GM12878 (cell line): ENCODE measurements around the gene CALM3. TPM values are rescaled to one million over a fixed set of nuclear protein-coding genes. Genes with fewer than 3 reads are reported as not detected.

Experiments
- ATAC-seq: fragments of 200-7000 bp; cut with Tn5 transposase; 3 replicates; pipeline ENCODE4 v1.9.1; 2020; ENCODE audit warnings: mild to moderate bottlenecking, moderate library complexity
- BruUV-seq: library from RNA; stranded (reverse); fragments of 400-500 nt; replicated peaks from 2 replicates; lab custom pipeline; 2021; lab: Mats Ljungman, UMichigan
- CTCF ChIA-PET: fragments of 300-600 bp; sonication (Branson Sonifier 250); formaldehyde crosslinking; extraction: SDS; loops from one replicate; lab custom pipeline; 2021; ENCODE audit warnings: inconsistent platforms; lab: Yijun Ruan, JAX
- POLR2A ChIA-PET: fragments of 350-600 bp; formaldehyde crosslinking; extraction: SDS; loops from one replicate; lab custom pipeline; 2021; ENCODE audit warnings: inconsistent platforms; lab: Charles Lee
- RAD21 ChIA-PET: fragments of 300-600 bp; sonication (Branson Sonifier 250); formaldehyde crosslinking; loops from one replicate; lab custom pipeline; 2023; ENCODE audit warnings: antibody characterized with exemption; ENCODE audit not compliant: unreplicated experiment; lab: Charles Lee
- SMC1A ChIA-PET: fragments of 300-600 bp; sonication (Branson Sonifier 250); formaldehyde crosslinking; loops from one replicate; lab custom pipeline; 2023; ENCODE audit not compliant: unreplicated experiment, uncharacterized antibody; lab: Charles Lee
- DNase-seq: peaks from one replicate; pipeline ENCODE4 v3.0.0-alpha.2; 2011; ENCODE audit warnings: low read depth, low spot score
- FAIRE-seq: peaks from 3 replicates; lab custom pipeline; 2011; peaks lifted over from hg19 to GRCh38; lab: Jason Lieb, UNC
- H2AFZ ChIP-seq: 2 replicates; pipeline ENCODE4 v1.6.0; 2011; ENCODE audit warnings: low read depth, low read length, control low read depth; ENCODE audit not compliant: control insufficient read depth
- H3K27ac ChIP-seq: 2 replicates; pipeline ENCODE4 v1.5.1; 2011; ENCODE audit warnings: control low read depth; ENCODE audit not compliant: control insufficient read depth, insufficient read depth
- H3K27me3 ChIP-seq, 2 experiments: replicated peaks in 1 of 2; 2 replicates each; pipeline versions ENCODE4 v1.6.0 to v1.6.1; 2011; ENCODE audit warnings: low read length in 1 of 2; ENCODE audit not compliant: control insufficient read depth in 2 of 2, insufficient read depth in 2 of 2
- H3K36me3 ChIP-seq, 2 experiments: 2 replicates each; pipeline ENCODE4 v1.5.1; 2011; ENCODE audit warnings: low read length in 1 of 2; ENCODE audit not compliant: control insufficient read depth in 2 of 2, insufficient read depth in 2 of 2
- H3K4me1 ChIP-seq: 2 replicates; pipeline ENCODE4 v1.6.1; 2011; ENCODE audit warnings: mild to moderate bottlenecking, low read length, moderate library complexity, mixed read lengths; ENCODE audit not compliant: control insufficient read depth, insufficient read depth
- H3K4me2 ChIP-seq: 2 replicates; pipeline ENCODE4 v1.6.0; 2011; ENCODE audit warnings: control low read depth; ENCODE audit not compliant: control insufficient read depth, insufficient read depth
- H3K4me3 ChIP-seq: fragments of 200-600 bp; sonication (generic); 2 replicates; pipeline ENCODE4 v1.5.1; 2016
- H3K79me2 ChIP-seq: 2 replicates; pipeline ENCODE4 v1.6.0; 2011; ENCODE audit warnings: low read length; ENCODE audit not compliant: control insufficient read depth, insufficient read depth
- H3K9ac ChIP-seq: 2 replicates; pipeline ENCODE4 v1.8.0; 2011; ENCODE audit warnings: low read length, control low read depth, mixed read lengths; ENCODE audit not compliant: control insufficient read depth, insufficient read depth
- H3K9me3 ChIP-seq: replicated peaks from 3 replicates; pipeline ENCODE4 v1.5.1; 2011; ENCODE audit warnings: mild to moderate bottlenecking, low read length; ENCODE audit not compliant: control insufficient read depth, insufficient read depth
- H4K20me1 ChIP-seq: 2 replicates; pipeline ENCODE4 v1.6.0; 2011; ENCODE audit not compliant: control insufficient read depth, insufficient read depth
- ASH2L ChIP-seq: fragments of 300-600, 200-600 bp; sonication (generic); IDR thresholded peaks from 2 replicates; pipeline ENCODE4 v1.6.1; 2017; ENCODE audit warnings: low read depth, mild to moderate bottlenecking, borderline replicate concordance
- CREM ChIP-seq: IDR thresholded peaks from 2 replicates; pipeline ENCODE4 v1.6.1; 2014; ENCODE audit warnings: antibody characterized with exemption, low read depth
- EGR1 ChIP-seq, 2 experiments: IDR thresholded peaks; 1 replicate in 1 of 2; 2 replicates in 1 of 2; pipeline ENCODE4 v1.6.1; 2011 to 2012; ENCODE audit warnings: low read depth in 2 of 2, low read length in 2 of 2, borderline replicate concordance in 1 of 2, mild to moderate bottlenecking in 1 of 2, moderate library complexity in 1 of 2
- EP300 ChIP-seq, 2 experiments: fragments of 150-350 bp in 1 of 2; IDR thresholded peaks; 2 replicates each; pipeline ENCODE4 v1.6.1; 2011 to 2012; ENCODE audit warnings: low read depth in 2 of 2, low read length in 2 of 2, borderline replicate concordance in 1 of 2, improper control_type of control experiment in 1 of 2, inconsistent platforms in 1 of 2; ENCODE audit not compliant: control insufficient read depth in 1 of 2
- IRF4 ChIP-seq: IDR thresholded peaks from 2 replicates; pipeline ENCODE4 v1.6.1; 2011; ENCODE audit warnings: low read depth, low read length
- MTA2 ChIP-seq: fragments of 450-650 bp; IDR thresholded peaks from 2 replicates; pipeline ENCODE4 v1.6.1; 2016; ENCODE audit warnings: low read depth, mild to moderate bottlenecking, moderate library complexity
- MTA3 ChIP-seq: IDR thresholded peaks from 2 replicates; pipeline ENCODE4 v1.6.1; 2012; ENCODE audit warnings: low read length, inconsistent platforms, borderline replicate concordance
- PML ChIP-seq: IDR thresholded peaks from 2 replicates; pipeline ENCODE4 v1.6.1; 2012; ENCODE audit warnings: low read length, inconsistent platforms
- SMARCA5 ChIP-seq: fragments of 450-650 bp; IDR thresholded peaks from 2 replicates; pipeline ENCODE4 v1.6.1; 2017; ENCODE audit warnings: mild to moderate bottlenecking
- SREBF2 ChIP-seq: IDR thresholded peaks from 2 replicates; pipeline ENCODE4 v1.6.1; 2012; ENCODE audit warnings: mild to moderate bottlenecking, low read length
- TCF7 ChIP-seq: IDR thresholded peaks from 2 replicates; pipeline ENCODE4 v1.6.1; 2014; ENCODE audit warnings: antibody characterized with exemption, borderline replicate concordance
- WGBS: methylation state at CpG from one replicate; pipeline ENCODE4 v1.1.6; 2016; ENCODE audit warnings: low lambda C conversion rate; ENCODE audit not compliant: insufficient replicate concordance, insufficient coverage; ENCODE audit errors: missing lambda C conversion rate; 5-methylcytosine and 5-hydroxymethylcytosine counted together
- in situ Hi-C: fragments of 300-500 bp; cut with MboI; formaldehyde crosslinking; loops from 9 replicates; pipeline ENCODE4 v1.14.3; 2018; ENCODE audit warnings: mixed read lengths
- intact Hi-C: fragments of 100-400 bp; cut with micrococcal nuclease; formaldehyde crosslinking; loops from one replicate; pipeline ENCODE4 v1.14.2; 2022; ENCODE audit not compliant: unreplicated experiment
- polyA plus RNA-seq, 11 experiments: library from polyadenylated mRNA; depleted of rRNA in 4 of 11; unstranded in 6 of 11; stranded (reverse) in 5 of 11; fragments of >200 nt; fragmentation: Nextera tagmentation in 4 of 11; fragmentation: Illumina TruSeq in 1 of 11; extraction: Ambion mirVana in 4 of 11; extraction: Trizol in 1 of 11; gene quantifications; 1 replicate in 1 of 11; 2 replicates in 10 of 11; pipeline versions ENCODE4 v1.2.1 to v1.2.3, GENCODE V29; 2011 to 2016; ENCODE audit warnings: inconsistent platforms in 2 of 11, missing spikeins in 2 of 11, low read depth in 1 of 11
- total RNA-seq, 4 experiments: library from RNA; depleted of rRNA in 3 of 4; stranded (reverse); fragments of >200 nt in 3 of 4; fragmentation: Illumina TruSeq in 1 of 4; extraction: Trizol in 1 of 4; gene quantifications; 2 replicates each; pipeline versions ENCODE4 v1.2.1 to v1.2.3, GENCODE V29; 2013 to 2021
- TF ChIP-seq, protein P1 (sequence below): fragments of 150-350 bp; IDR thresholded peaks from 2 replicates; pipeline ENCODE4 v1.6.1; 2014; ENCODE audit warnings: mild to moderate bottlenecking, low read depth, low read length
- TF ChIP-seq, protein P2 (sequence below): fragments of 450-650 bp; IDR thresholded peaks from 2 replicates; pipeline ENCODE4 v1.6.1; 2017; ENCODE audit warnings: low read depth, mild to moderate bottlenecking, moderate library complexity

Gene CALM3
- total and polyA plus RNA-seq, 10 of the 15 experiments (the other 5 are each of a cell fraction or from before 2014, with no cell fraction given): 164 to 849 (median 347) TPM

DNA sequence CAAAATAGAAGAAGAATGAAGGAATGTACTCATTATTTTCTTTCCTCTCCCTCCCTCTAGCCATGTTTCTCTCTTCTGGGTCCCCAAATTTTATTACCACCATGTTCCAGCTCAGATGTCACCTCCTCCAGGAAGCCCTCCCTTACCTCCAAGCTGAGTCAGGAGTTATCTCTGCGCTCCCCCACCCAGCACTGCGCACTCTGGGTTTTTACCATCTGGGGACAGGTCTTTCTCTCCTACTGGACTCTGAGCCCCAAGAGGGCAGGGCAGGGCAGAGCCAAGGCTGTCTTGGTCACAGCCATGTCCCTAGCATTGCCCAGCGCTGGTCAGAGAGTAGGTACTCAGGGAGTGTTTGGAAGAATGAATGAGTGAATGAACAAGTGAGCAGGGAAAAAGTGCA is 32.0 kb downstream of the CALM3 start:
- POLR2A ChIA-PET: interaction anchor here (0.5 to 0.6 kb wide), 3 partner anchors 33 to 747 kb away, joined by 3 to 4 read pairs (median 3); partner anchors contain the start of gene IRF2BP1
- H3K27me3 ChIP-seq: peaks cover 0 to 3% of the 10 kb centered on the region in 2 experiments; a peak in 1 of 4 replicates
- intact Hi-C loops (no loop called here), in situ Hi-C loops (no loop called here)
- ATAC-seq: no peak
- no peaks in the 10 kb centered on the region; the same call in 2 of the 3 replicates for H3K9me3 ChIP-seq
- CTCF ChIA-PET: interaction anchor here (1.0 to 12.1 kb wide), 5 partner anchors 8 to 104 kb away, joined by 3 to 150 read pairs (median 6); partner anchors contain the start of genes DACT3 and PTGIR
- H3K4me2 ChIP-seq: no peak overlapping the region
- no peaks in the 10 kb centered on the region for H3K79me2 ChIP-seq
- TF ChIP-seq SREBF2: no peak
- TF ChIP-seq MTA3: no peak
- H4K20me1 ChIP-seq: no peaks in the 10 kb centered on the region
- no peak for DNase-seq
- H3K4me3 ChIP-seq: no peak overlapping the region
- no peaks in the 10 kb centered on the region for H3K36me3 ChIP-seq
- BruUV-seq: no TSS peak
- RAD21 ChIA-PET: interaction anchor here (1.1 to 1.8 kb wide), 3 partner anchors 16 to 28 kb away, joined by 3 to 9 read pairs (median 4); partner anchors contain the start of gene DACT3
- FAIRE-seq: no peak
- SMC1A ChIA-PET: interaction anchor here (0.6 to 2.5 kb wide), 5 partner anchors 9 to 32 kb away, joined by 3 to 7 read pairs (median 4); partner anchors contain the start of gene PTGIR
- H3K9ac ChIP-seq: no peak overlapping the region
- WGBS: 64% methylated on average over 3 of the region's 3 CpGs
- no peak overlapping the region for H3K27ac ChIP-seq
- H2AFZ ChIP-seq: no peak overlapping the region
- peaks cover 14% of the 10 kb centered on the region for H3K4me1 ChIP-seq

DNA sequence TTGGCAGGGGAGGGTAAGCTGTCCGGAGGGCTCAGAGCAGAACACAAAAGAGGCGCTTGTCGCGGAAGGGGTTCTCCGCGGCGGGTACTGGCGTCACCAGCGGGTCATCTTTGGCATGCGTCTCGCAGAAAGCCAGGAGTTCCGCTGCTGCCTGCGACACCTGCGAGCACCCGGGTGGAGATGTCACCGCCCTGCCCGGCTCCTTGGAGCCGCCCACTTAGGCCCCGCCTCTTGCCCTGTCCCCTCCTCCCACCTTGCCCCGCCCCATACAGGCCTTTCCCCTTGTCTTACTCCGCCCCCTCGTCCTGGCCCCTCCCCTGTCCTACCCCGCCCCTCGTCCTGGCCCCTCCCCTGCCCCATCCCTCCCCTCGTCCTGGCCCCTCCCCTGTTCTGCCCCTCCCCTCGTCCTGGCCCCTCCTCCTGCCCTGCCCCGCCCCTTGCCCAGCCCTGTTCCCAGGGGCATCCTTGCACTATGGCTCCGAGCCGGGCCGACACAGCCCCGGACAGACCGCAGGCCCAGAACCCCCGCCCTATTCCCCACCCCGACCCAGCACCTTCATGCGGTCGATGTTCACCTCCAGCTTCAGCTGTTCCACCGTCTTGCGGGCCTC is 33.0 kb downstream of the CALM3 start:
- 4% methylated on average over 30 of the region's 38 CpGs for WGBS
- FAIRE-seq (peak; percentile 59), DNase-seq (no peak), ATAC-seq (peak; percentile 80)
- peak overlapping the region; percentile 88 for H3K4me2 ChIP-seq
- no peak overlapping the region for H3K9ac ChIP-seq
- intact Hi-C loops (no loop called here), in situ Hi-C loops (no loop called here)
- H3K4me1 ChIP-seq: peaks cover 20% of the 10 kb centered on the region
- H3K36me3 ChIP-seq: no peaks in the 10 kb centered on the region
- ChIA-PET SMC1A (interaction anchor here (0.6 to 1.4 kb wide), 3 partner anchors 10 to 31 kb away, joined by 3 to 7 read pairs (median 4); partner anchors contain the start of gene PTGIR), POLR2A (interaction anchor here (0.7 kb wide), 1 partner anchor 10 kb away, joined by 4 read pairs; no protein-coding TSS in a partner anchor), CTCF (interaction anchor here (1.2 to 12.1 kb wide), 5 partner anchors 9 to 28 kb away, joined by 4 to 150 read pairs (median 6); partner anchors contain the start of genes DACT3 and PTGIR), RAD21 (interaction anchor here (0.9 to 1.8 kb wide), 4 partner anchors 17 to 27 kb away, joined by 3 to 9 read pairs (median 4); partner anchors contain the start of gene DACT3)
- H3K9me3 ChIP-seq: no peaks in the 10 kb centered on the region; the same call in 2 of the 3 replicates
- H4K20me1 ChIP-seq: no peaks in the 10 kb centered on the region
- no peaks in the 10 kb centered on the region for H3K79me2 ChIP-seq
- H3K4me3 ChIP-seq: peak overlapping the region; percentile 63; the same call in 1 of the 2 replicates
- BruUV-seq: no TSS peak
- no peak overlapping the region for H3K27ac ChIP-seq
- peaks cover 0 to 3% of the 10 kb centered on the region in 2 experiments; a peak in 1 of 4 replicates for H3K27me3 ChIP-seq
- H2AFZ ChIP-seq: peak overlapping the region; percentile 75
- TF ChIP-seq EP300 (IDR thresholded peaks at IDR 0.05; ENCODE audit: borderline replicate concordance in 1 of 2, control insufficient read depth in 1 of 2, low read depth in 2 of 2, low read length in 2 of 2): no peak
- no peak for TF ChIP-seq MTA2
- no peak for TF ChIP-seq IRF4
- TF ChIP-seq CREM: no peak
- TF ChIP-seq SMARCA5: no peak
- TF ChIP-seq, protein P1, sequence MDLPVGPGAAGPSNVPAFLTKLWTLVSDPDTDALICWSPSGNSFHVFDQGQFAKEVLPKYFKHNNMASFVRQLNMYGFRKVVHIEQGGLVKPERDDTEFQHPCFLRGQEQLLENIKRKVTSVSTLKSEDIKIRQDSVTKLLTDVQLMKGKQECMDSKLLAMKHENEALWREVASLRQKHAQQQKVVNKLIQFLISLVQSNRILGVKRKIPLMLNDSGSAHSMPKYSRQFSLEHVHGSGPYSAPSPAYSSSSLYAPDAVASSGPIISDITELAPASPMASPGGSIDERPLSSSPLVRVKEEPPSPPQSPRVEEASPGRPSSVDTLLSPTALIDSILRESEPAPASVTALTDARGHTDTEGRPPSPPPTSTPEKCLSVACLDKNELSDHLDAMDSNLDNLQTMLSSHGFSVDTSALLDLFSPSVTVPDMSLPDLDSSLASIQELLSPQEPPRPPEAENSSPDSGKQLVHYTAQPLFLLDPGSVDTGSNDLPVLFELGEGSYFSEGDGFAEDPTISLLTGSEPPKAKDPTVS: no peak
- TF ChIP-seq EGR1 (IDR thresholded peaks at IDR 0.05; ENCODE audit: borderline replicate concordance in 1 of 2, low read depth in 2 of 2, low read length in 2 of 2): no peak
- TF ChIP-seq, protein P2, sequence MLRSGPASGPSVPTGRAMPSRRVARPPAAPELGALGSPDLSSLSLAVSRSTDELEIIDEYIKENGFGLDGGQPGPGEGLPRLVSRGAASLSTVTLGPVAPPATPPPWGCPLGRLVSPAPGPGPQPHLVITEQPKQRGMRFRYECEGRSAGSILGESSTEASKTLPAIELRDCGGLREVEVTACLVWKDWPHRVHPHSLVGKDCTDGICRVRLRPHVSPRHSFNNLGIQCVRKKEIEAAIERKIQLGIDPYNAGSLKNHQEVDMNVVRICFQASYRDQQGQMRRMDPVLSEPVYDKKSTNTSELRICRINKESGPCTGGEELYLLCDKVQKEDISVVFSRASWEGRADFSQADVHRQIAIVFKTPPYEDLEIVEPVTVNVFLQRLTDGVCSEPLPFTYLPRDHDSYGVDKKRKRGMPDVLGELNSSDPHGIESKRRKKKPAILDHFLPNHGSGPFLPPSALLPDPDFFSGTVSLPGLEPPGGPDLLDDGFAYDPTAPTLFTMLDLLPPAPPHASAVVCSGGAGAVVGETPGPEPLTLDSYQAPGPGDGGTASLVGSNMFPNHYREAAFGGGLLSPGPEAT: no peak
- no peak for TF ChIP-seq PML
- no peak for TF ChIP-seq TCF7
- no peak for TF ChIP-seq ASH2L
